NCI-H1092 (cell line): Measurements from ENCODE around the gene ZNF670.
"Not testable (repeated sequence)": the region's sequence is repeated elsewhere in the genome, so short reads cannot be mapped to it uniquely, and the experiment has no call there.

Experiments used
- DNase-seq: peaks from one replicate; lab custom pipeline; 2025; lab: John Stamatoyannopoulos, UW

ZNF670 gene

DNA sequence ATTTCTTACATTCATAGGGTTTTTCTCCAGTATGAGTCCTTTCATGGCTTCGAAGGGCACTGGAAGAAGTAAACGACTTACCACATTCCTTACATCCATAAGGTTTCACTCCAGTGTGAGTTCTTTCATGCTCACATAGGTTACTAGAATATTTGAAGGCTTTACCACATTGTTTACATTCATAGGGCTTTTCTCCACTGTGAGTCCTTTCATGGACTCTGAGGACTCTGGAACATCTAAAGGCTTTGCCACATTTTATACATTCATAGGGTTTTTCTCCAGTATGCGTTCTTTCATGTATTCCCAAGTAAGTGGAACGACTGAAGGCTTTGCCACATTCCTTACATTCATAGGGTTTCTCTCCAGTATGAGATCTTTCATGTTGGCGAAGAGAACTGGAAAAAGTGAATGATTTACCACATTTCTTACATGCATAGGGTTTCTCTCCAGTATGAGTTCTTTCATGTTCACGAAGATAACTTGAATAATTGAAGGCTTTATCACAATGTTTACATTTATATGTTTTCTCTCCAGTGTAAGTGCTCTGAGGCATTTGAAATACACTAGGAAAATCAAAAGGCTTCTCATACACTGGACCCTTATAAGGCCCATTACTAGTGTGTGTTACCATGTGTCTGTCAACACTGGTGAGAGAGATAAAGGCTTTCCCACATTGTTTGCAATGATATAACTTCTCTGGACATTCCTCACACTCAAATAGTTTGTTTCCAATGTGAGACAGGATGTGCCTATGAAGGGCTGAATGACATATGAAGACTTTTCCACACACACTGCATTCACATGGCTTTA is 40.9 kb downstream of the ZNF670 start:
- no peak for DNase-seq

DNA sequence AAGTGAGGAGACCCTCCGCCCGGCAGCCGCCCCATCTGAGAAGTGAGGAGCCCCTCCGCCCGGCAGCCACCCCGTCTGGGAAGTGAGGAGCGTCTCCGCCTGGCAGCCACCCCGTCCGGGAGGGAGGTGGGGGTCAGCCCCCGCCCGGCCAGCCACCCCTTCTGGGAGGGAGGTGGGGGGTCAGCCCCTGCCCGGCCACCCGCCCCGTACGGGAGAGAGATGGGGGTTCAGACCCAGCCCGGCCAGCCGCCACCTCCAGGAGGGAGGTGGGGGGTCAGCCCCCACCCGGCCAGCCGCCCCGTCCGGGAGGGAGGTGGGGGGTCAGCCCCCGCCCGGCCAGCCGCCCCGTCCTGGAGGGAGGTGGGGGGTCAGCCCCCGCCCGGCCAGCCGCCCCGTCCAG is 46.3 kb downstream of the ZNF670 start:
- not testable (repeated sequence) for DNase-seq
